HG03571 (cell line): ENCODE results near the gene PTDSS2.

Experiments used
- ATAC-seq: cut with Tn5 transposase; IDR thresholded peaks from one replicate; pipeline ENCODE4 v1.9.1; 2021; ENCODE audit not compliant: unreplicated experiment

Gene PTDSS2

GRCh38 chr11:528166-528814 lies 78.2 kb downstream of the PTDSS2 start:
- no peak for ATAC-seq

GRCh38 chr11:528815-529727 lies 79.0 kb downstream of the PTDSS2 start:
- no peak for ATAC-seq

GRCh38 chr11:529728-530411 lies 79.8 kb downstream of the PTDSS2 start:
- no peak for ATAC-seq

GRCh38 chr11:530960-531831 lies 81.1 kb downstream of the PTDSS2 start:
- ATAC-seq, result no peak

- no peak for ATAC-seq
Measured at GRCh38 chr11:531919-532526, 81.9 kb downstream of the PTDSS2 start.

GRCh38 chr11:532527-532985 lies 82.5 kb downstream of the PTDSS2 start:
- no peak for ATAC-seq

- ATAC-seq, result no peak
Measured at GRCh38 chr11:532986-533585, 83.0 kb downstream of the PTDSS2 start.

GRCh38 chr11:533586-534395 lies 83.7 kb downstream of the PTDSS2 start:
- no peak for ATAC-seq

- peak; percentile 1 for ATAC-seq
Measured at GRCh38 chr11:534396-535209, 84.5 kb downstream of the PTDSS2 start.

GRCh38 chr11:535210-535518 lies 85.1 kb downstream of the PTDSS2 start:
- ATAC-seq, result no peak

- ATAC-seq, result peak; percentile 68
Measured at GRCh38 chr11:535519-536454, 85.7 kb downstream of the PTDSS2 start, which contains the start of gene HRAS. Gene HRAS, minus strand, starts transcription at chr11:535576.

GRCh38 chr11:536841-537621 lies 87.0 kb downstream of the PTDSS2 start, which contains the start of gene LRRC56:
Gene LRRC56, plus strand, starts transcription at chr11:537527. Its CDS starts 3,158 bp downstream, at chr11:540685.
- peak; percentile 44 for ATAC-seq

GRCh38 chr11:537622-538430 lies 87.7 kb downstream of the PTDSS2 start:
- ATAC-seq, result no peak

- ATAC-seq, result no peak
Measured at GRCh38 chr11:538431-539051, 88.5 kb downstream of the PTDSS2 start.

- no peak for ATAC-seq
Measured at GRCh38 chr11:539971-540481, 89.9 kb downstream of the PTDSS2 start.
